Activated CD8-positive, alpha-beta memory T cell treated with anti-CD3 and anti-CD28 coated beads, Interleukin-2, amount 50 U/mL, for 4 hours (primary cell): Measurements from ENCODE around the gene TET1.
"Not testable (repeated sequence)": the region's sequence is repeated elsewhere in the genome, so short reads cannot be mapped to it uniquely, and the experiment has no call there.

Source experiments
- DNase-seq: peaks from one replicate; pipeline ENCODE4 v3.0.0-alpha.2; 2020

Gene TET1

GRCh38 chr10:68618234-68618633, 58.1 kb downstream of the TET1 start:
- no peak for DNase-seq

- DNase-seq, result no peak
Observed at GRCh38 chr10:68619595-68619994, 59.5 kb downstream of the TET1 start.

GRCh38 chr10:68625316-68625921, 65.3 kb downstream of the TET1 start:
- DNase-seq, result no peak

- DNase-seq, result no peak
Observed at GRCh38 chr10:68628576-68629127, 68.5 kb downstream of the TET1 start.

GRCh38 chr10:68632271-68632560, 72.1 kb downstream of the TET1 start:
- not testable (repeated sequence) for DNase-seq

GRCh38 chr10:68633281-68633680, 73.1 kb downstream of the TET1 start:
- no peak for DNase-seq

GRCh38 chr10:68633816-68634466, 73.8 kb downstream of the TET1 start:
- DNase-seq, result no peak

- no peak for DNase-seq
Observed at GRCh38 chr10:68636335-68636734, 76.2 kb downstream of the TET1 start.

- DNase-seq, result not testable (repeated sequence)
Observed at GRCh38 chr10:68643550-68643949, 83.4 kb downstream of the TET1 start.

- DNase-seq, result no peak
Observed at GRCh38 chr10:68647672-68648341, 87.7 kb downstream of the TET1 start.

- DNase-seq, result no peak
Observed at GRCh38 chr10:68655620-68656126, 95.5 kb downstream of the TET1 start.

- no peak for DNase-seq
Observed at GRCh38 chr10:68665841-68666240, 105.7 kb downstream of the TET1 start.

- no peak for DNase-seq
Observed at GRCh38 chr10:68666280-68666760, 106.2 kb downstream of the TET1 start.

GRCh38 chr10:68668231-68668630, 108.1 kb downstream of the TET1 start:
- no peak for DNase-seq

GRCh38 chr10:68668972-68669371, 108.8 kb downstream of the TET1 start:
- no peak for DNase-seq

GRCh38 chr10:68684413-68684812, 124.3 kb downstream of the TET1 start:
- DNase-seq, result no peak

- DNase-seq, result no peak
Observed at GRCh38 chr10:68696018-68696417, 135.9 kb downstream of the TET1 start.

GRCh38 chr10:68697106-68697505, 137.0 kb downstream of the TET1 start:
- DNase-seq, result no peak

- DNase-seq, result no peak
Observed at GRCh38 chr10:68700197-68700596, 140.1 kb downstream of the TET1 start.

GRCh38 chr10:68705548-68705947, 145.4 kb downstream of the TET1 start:
- DNase-seq, result no peak

GRCh38 chr10:68708987-68709386, 148.8 kb downstream of the TET1 start:
- DNase-seq, result not testable (repeated sequence)

GRCh38 chr10:68713065-68713464, 152.9 kb downstream of the TET1 start:
- not testable (repeated sequence) for DNase-seq

- no peak for DNase-seq
Observed at GRCh38 chr10:68717435-68717834, 157.3 kb downstream of the TET1 start.
